GM19240 (cell line): ENCODE measurements around the gene LIN7B.
A peak's percentile ranks its signal among the peaks of the same experiment; 100 is the strongest.

ENCODE experiments used
- DNase-seq: peaks from one replicate; pipeline ENCODE4 v3.0.0; 2011; ENCODE audit warnings: low spot score; ENCODE audit not compliant: insufficient read length

LIN7B gene

GRCh38 chr19:49094505-49095482 lies 19.4 kb upstream of the LIN7B start:
- DNase-seq: no peak

GRCh38 chr19:49097453-49098288 lies 16.5 kb upstream of the LIN7B start:
- peak; percentile 84 for DNase-seq

GRCh38 chr19:49098795-49099194 lies 15.4 kb upstream of the LIN7B start:
- no peak for DNase-seq

GRCh38 chr19:49101160-49101559 lies 13.0 kb upstream of the LIN7B start:
- DNase-seq: no peak

GRCh38 chr19:49102303-49102702 lies 11.9 kb upstream of the LIN7B start:
- no peak for DNase-seq

- no peak for DNase-seq
Observed at GRCh38 chr19:49103331-49104085, 10.7 kb upstream of the LIN7B start.

GRCh38 chr19:49104229-49104864 lies 9.8 kb upstream of the LIN7B start:
- no peak for DNase-seq

GRCh38 chr19:49106648-49107135 lies 7.5 kb upstream of the LIN7B start:
- no peak for DNase-seq

- DNase-seq: no peak
Observed at GRCh38 chr19:49107625-49108459, 6.3 kb upstream of the LIN7B start.

GRCh38 chr19:49109051-49109450 lies 5.1 kb upstream of the LIN7B start:
- DNase-seq: no peak

- no peak for DNase-seq
Observed at GRCh38 chr19:49109569-49110233, 4.5 kb upstream of the LIN7B start.

- no peak for DNase-seq
Observed at GRCh38 chr19:49110567-49110966, 3.6 kb upstream of the LIN7B start.

GRCh38 chr19:49111218-49111998 lies 2.8 kb upstream of the LIN7B start:
- no peak for DNase-seq

- no peak for DNase-seq
Observed at GRCh38 chr19:49114630-49115363, 627 bp downstream of the LIN7B start.

- no peak for DNase-seq
Observed at GRCh38 chr19:49116544-49116943, 2.4 kb downstream of the LIN7B start.

- DNase-seq: no peak
Observed at GRCh38 chr19:49117677-49118564, 3.8 kb downstream of the LIN7B start.
